Colonic mucosa (tissue), 4 donors: Measurements from ENCODE around the gene HACD2. TPM values are rescaled to one million over a fixed set of nuclear protein-coding genes. Genes with fewer than 3 reads are reported as not detected.

Experiments
- DNase-seq: peaks from one replicate; pipeline ENCODE4 v3.0.0-alpha.2; 2020
- H3K27ac ChIP-seq: fragments of 200-600 bp; one replicate; pipeline ENCODE4 v1.8.0; 2021
- H3K27me3 ChIP-seq: fragments of 200-600 bp; one replicate; pipeline ENCODE4 v1.8.0; 2021
- H3K36me3 ChIP-seq: fragments of 200-600 bp; one replicate; pipeline ENCODE4 v1.8.0; 2021
- H3K4me1 ChIP-seq: fragments of 200-600 bp; one replicate; pipeline ENCODE4 v1.8.0; 2021; ENCODE audit warnings: mild to moderate bottlenecking
- H3K4me3 ChIP-seq: fragments of 200-600 bp; one replicate; pipeline ENCODE4 v1.8.0; 2021
- H3K9ac ChIP-seq, 2 donors: one replicate each; pipeline ENCODE4 v1.7.0; 2013; ENCODE audit warnings: control low read depth in 2 of 2, low read depth in 2 of 2, low read length in 2 of 2
- H3K9me3 ChIP-seq: fragments of 200-600 bp; one replicate; pipeline ENCODE4 v1.8.0; 2021
- intact Hi-C: fragments of 100-400 bp; cut with DNase I; formaldehyde crosslinking; loops from one replicate; pipeline ENCODE4 v1.14.1; 2022
- total RNA-seq, 2 donors: library from RNA; stranded (reverse); fragmentation: NEBNext Ultra II Directional in 1 of 2; extraction: Animal tissue kit (Norgen Biotek cat#: 25700) in 1 of 2; gene quantifications; one replicate each; pipeline ENCODE4 v1.2.1, GENCODE V29; 2021
- TF ChIP-seq, protein P1 (sequence below): fragments of 200-600 bp; IDR thresholded peaks from one replicate; pipeline ENCODE4 v1.8.0; 2022; ENCODE audit warnings: antibody characterized with exemption, mild to moderate bottlenecking
- donor health status: healthy.
- donor health status: DM: no; HTN: no; CAD: no.
- donor health status: DM: no; HTN: no; CAD: no.

HACD2 gene
- total RNA-seq = 10 to 100 TPM; 60.3 to 61.2 TPM

GRCh38 chr3:123584988-123585937, at the start of gene HACD2:
Gene HACD2, minus strand, starts transcription at chr3:123585053. Its CDS starts 26 bp downstream, at chr3:123585027.
- TF ChIP-seq, protein P1, sequence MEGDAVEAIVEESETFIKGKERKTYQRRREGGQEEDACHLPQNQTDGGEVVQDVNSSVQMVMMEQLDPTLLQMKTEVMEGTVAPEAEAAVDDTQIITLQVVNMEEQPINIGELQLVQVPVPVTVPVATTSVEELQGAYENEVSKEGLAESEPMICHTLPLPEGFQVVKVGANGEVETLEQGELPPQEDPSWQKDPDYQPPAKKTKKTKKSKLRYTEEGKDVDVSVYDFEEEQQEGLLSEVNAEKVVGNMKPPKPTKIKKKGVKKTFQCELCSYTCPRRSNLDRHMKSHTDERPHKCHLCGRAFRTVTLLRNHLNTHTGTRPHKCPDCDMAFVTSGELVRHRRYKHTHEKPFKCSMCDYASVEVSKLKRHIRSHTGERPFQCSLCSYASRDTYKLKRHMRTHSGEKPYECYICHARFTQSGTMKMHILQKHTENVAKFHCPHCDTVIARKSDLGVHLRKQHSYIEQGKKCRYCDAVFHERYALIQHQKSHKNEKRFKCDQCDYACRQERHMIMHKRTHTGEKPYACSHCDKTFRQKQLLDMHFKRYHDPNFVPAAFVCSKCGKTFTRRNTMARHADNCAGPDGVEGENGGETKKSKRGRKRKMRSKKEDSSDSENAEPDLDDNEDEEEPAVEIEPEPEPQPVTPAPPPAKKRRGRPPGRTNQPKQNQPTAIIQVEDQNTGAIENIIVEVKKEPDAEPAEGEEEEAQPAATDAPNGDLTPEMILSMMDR = no peak
- intact Hi-C loops = no loop called here

GRCh38 chr3:123634149-123635051, 49.5 kb upstream of the HACD2 start:
- DNase-seq = no peak
- no peaks in the 10 kb centered on the region for H3K36me3 ChIP-seq
- no peaks in the 10 kb centered on the region for H3K27me3 ChIP-seq
- no peak overlapping the region for H3K9ac ChIP-seq
- no peak overlapping the region for H3K27ac ChIP-seq
- no peaks in the 10 kb centered on the region for H3K4me1 ChIP-seq
- TF ChIP-seq, protein P1 = no peak
- H3K9me3 ChIP-seq = no peaks in the 10 kb centered on the region
- no peak overlapping the region for H3K4me3 ChIP-seq
- intact Hi-C loops = no loop called here

More at GRCh38 chr3:123584988-123585937, at the start of gene HACD2:
- Histone ChIP-seq H3K36me3 (no peaks in the 10 kb centered on the region), H3K9ac (peak within 1 kb of the TSS; percentile 83 to 98), H3K9me3 (no peaks in the 10 kb centered on the region), H3K27me3 (no peaks in the 10 kb centered on the region), H3K4me1 (peaks cover 9% of the 10 kb centered on the region), H3K4me3 (peak within 1 kb of the TSS; percentile 92), H3K27ac (peak within 1 kb of the TSS; percentile 92)
- peak; percentile 97 for DNase-seq

DNA sequence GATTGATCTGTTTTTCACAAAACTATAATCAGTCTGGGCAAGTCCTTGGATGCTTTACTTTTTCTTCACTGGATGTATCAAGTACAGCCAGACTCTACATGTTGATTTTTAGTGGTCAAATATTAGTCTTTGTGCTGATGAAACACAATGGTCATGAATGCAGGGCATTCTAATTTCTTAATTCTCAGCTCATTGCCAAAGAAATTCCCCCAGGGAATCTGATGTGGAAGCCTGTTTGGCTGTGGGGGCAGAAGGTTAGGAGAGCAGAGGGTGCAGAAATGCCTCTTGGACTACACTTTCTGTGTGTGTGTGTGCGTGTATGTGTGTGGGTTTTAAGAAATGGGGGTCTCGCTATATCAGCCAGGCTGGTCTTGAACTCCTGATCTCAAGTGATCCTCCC, 48.7 kb upstream of the HACD2 start:
- Histone ChIP-seq H3K9me3 (no peaks in the 10 kb centered on the region), H3K9ac (no peak overlapping the region), H3K27me3 (no peaks in the 10 kb centered on the region), H3K36me3 (no peaks in the 10 kb centered on the region), H3K27ac (no peak overlapping the region), H3K4me1 (no peaks in the 10 kb centered on the region), H3K4me3 (no peak overlapping the region)
- no peak for DNase-seq
- TF ChIP-seq, protein P1 = no peak
- intact Hi-C loops = no loop called here

GRCh38 chr3:123632161-123632655, 47.4 kb upstream of the HACD2 start:
- Histone ChIP-seq H3K27ac (no peak overlapping the region), H3K9ac (no peak overlapping the region), H3K27me3 (no peaks in the 10 kb centered on the region), H3K36me3 (no peaks in the 10 kb centered on the region), H3K4me1 (no peaks in the 10 kb centered on the region), H3K4me3 (no peak overlapping the region), H3K9me3 (no peaks in the 10 kb centered on the region)
- intact Hi-C loops = no loop called here
- DNase-seq = no peak
- TF ChIP-seq, protein P1 = no peak

- H3K9me3 ChIP-seq = no peaks in the 10 kb centered on the region
- H3K4me3 ChIP-seq = no peak overlapping the region
- no peak for DNase-seq
- no peaks in the 10 kb centered on the region for H3K36me3 ChIP-seq
- H3K9ac ChIP-seq = no peak overlapping the region
- TF ChIP-seq, protein P1 = no peak
- intact Hi-C loops = no loop called here
- H3K4me1 ChIP-seq = no peaks in the 10 kb centered on the region
- H3K27ac ChIP-seq = no peak overlapping the region
- H3K27me3 ChIP-seq = no peaks in the 10 kb centered on the region
Measured at GRCh38 chr3:123629747-123630047, 44.8 kb upstream of the HACD2 start.
